NCI-H345 (cell line): ENCODE data around the gene SLFN12.
"Not testable (repeated sequence)": the region's sequence is repeated elsewhere in the genome, so short reads cannot be mapped to it uniquely, and the experiment has no call there.

Experiments
- DNase-seq: peaks from one replicate; lab custom pipeline; 2025; lab: John Stamatoyannopoulos, UW

SLFN12 gene

GRCh38 chr17:35407531-35407930 is 24.8 kb downstream of the SLFN12 start:
- no peak for DNase-seq

- DNase-seq: no peak
Measured at GRCh38 chr17:35406568-35406967, 25.7 kb downstream of the SLFN12 start.

GRCh38 chr17:35404360-35404759 is 27.9 kb downstream of the SLFN12 start:
- DNase-seq: no peak

- DNase-seq: not testable (repeated sequence)
Measured at GRCh38 chr17:35393783-35394182, 38.5 kb downstream of the SLFN12 start.

- DNase-seq: no peak
Measured at GRCh38 chr17:35390663-35391062, 41.6 kb downstream of the SLFN12 start.

GRCh38 chr17:35390156-35390555 is 42.1 kb downstream of the SLFN12 start:
- no peak for DNase-seq

- DNase-seq: no peak
Measured at GRCh38 chr17:35387496-35387895, 44.8 kb downstream of the SLFN12 start.

- no peak for DNase-seq
Measured at GRCh38 chr17:35377706-35378105, 54.6 kb downstream of the SLFN12 start.

GRCh38 chr17:35377068-35377467 is 55.2 kb downstream of the SLFN12 start:
- no peak for DNase-seq

GRCh38 chr17:35376245-35376644 is 56.1 kb downstream of the SLFN12 start:
- DNase-seq: no peak

GRCh38 chr17:35374766-35375344 is 57.4 kb downstream of the SLFN12 start:
- no peak for DNase-seq

- DNase-seq: peak; percentile 26
Measured at GRCh38 chr17:35373984-35374765, 58.1 kb downstream of the SLFN12 start.

GRCh38 chr17:35373534-35373983 is 58.7 kb downstream of the SLFN12 start, which contains the start of gene SLFN11:
Gene SLFN11 (minus strand): TSS chr17:35373621. CDS start chr17:35363807, 9,814 bp downstream.
- DNase-seq: peak; percentile 73

- no peak for DNase-seq
Measured at GRCh38 chr17:35372846-35373533, 59.3 kb downstream of the SLFN12 start.

- DNase-seq: no peak
Measured at GRCh38 chr17:35371934-35372333, 60.4 kb downstream of the SLFN12 start.

- DNase-seq: no peak
Measured at GRCh38 chr17:35368081-35368830, 64.0 kb downstream of the SLFN12 start.

- no peak for DNase-seq
Measured at GRCh38 chr17:35361027-35361426, 71.3 kb downstream of the SLFN12 start.
